SHP77 (cell line): ENCODE data around the gene STX10.
A peak's percentile ranks its signal among the peaks of the same experiment; 100 is the strongest.
"Not testable (repeated sequence)": the region's sequence is repeated elsewhere in the genome, so short reads cannot be mapped to it uniquely, and the experiment has no call there.

Experiments
- DNase-seq, 2 experiments: peaks; one replicate each; lab custom pipeline; 2025; lab: John Stamatoyannopoulos, UW

The STX10 gene, protein sequence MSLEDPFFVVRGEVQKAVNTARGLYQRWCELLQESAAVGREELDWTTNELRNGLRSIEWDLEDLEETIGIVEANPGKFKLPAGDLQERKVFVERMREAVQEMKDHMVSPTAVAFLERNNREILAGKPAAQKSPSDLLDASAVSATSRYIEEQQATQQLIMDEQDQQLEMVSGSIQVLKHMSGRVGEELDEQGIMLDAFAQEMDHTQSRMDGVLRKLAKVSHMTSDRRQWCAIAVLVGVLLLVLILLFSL

DNA sequence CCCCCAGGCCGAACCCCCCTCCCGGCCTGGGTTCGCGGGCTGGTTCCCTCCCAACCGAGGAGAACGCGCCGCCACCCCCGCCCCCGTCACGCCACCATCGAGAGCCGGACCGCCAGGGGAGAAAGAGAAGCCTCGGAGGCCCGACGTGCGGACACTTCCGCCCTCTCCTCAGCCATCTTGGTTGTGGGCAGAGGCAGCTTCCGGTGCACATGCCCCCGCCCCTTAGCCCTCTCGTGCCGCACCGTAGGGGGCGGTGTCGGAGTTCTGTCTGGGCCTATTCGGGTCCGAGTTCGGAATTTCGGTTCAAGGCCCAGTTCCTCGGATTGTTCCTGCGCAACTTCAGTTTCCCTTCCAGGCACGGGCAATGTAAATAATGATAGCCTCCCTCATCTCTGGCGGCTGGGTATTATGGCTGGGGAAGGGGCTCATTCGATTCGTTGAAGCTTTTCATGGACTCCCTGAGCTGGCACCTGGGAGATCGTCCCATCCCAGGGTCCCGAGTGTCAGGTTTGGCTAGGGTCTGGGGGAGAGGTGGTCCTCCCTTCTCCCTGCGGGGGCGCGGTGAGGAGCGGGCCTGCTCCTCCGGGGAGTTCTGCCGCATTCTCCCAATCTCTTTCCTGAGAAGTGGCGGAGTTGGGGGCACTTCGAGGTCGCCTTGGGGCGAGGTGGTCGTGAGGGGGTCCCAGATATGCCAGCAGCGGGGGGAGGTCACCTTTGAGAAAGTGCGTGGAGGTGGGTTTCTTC is at the start of gene STX10, which contains the start of gene IER2:
Gene STX10, minus strand, starts transcription at position 189 of the 744 bp plus-strand sequence. CDS start 202 bp downstream, outside the sequence.
Gene IER2, plus strand, starts transcription at position 225 of the 744 bp plus-strand sequence. CDS start 2,776 bp downstream, outside the sequence.
- peak; percentile 90 for DNase-seq

DNA sequence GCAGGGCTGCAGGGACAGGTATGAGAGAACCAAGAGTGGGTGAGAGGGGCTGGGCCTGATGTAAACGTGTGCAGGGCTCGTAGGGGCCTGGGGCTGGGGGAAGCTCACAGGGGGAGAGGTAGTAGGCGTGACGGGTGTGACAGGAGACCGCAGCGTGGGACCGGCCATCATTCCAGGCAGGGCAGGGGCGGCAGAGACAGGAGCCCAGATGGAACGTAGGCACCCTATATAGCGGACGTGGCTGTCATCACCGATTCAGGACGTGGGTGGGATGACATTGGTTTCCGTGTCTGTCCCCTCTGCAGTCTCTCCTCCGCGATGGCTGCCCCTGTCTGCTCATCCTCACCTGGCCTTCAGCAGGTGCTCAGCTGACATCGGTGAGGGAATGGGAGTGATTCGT is 48.5 kb upstream of the STX10 start:
- no peak for DNase-seq

- peak in 1 of 2 experiments; percentile 48 for DNase-seq
Measured at GRCh38 chr19:13195678-13196077, 45.5 kb upstream of the STX10 start.

DNA sequence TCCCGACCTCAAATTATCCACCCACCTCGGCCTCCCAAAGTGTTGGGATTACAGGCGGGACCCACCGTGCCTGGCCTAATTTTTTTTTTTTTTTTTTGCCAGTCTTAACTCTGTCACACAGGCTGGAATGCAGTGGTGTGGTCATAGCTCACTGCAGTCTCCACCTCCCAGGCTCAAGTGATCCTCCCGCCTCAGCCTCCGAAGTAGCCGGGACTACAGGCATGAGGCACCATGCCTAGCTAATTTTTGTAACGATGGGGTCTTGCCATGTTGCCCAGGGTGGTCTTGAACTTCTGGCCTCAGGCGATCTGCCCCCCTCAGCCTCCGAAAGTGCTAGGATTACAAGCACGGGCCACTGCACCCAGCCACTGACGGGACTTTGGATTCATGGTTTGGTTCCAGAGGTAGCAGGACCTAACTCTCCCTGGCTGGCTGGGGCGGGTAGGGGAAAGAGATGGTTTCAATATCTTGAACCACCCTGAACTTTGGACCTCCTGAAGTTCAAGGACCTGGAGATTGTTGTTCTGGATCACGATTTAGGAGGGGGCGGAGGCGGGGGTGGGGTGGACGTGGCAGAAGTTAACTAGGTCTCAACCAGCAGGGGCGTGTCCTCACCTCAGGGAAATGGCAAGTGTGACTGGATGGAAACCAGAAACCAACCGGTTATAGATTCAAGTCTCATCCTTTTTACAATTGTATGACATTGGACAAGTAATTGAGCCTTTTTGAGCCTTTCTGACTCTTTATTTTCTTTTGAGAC is 40.8 kb upstream of the STX10 start:
- DNase-seq, result no peak

DNA sequence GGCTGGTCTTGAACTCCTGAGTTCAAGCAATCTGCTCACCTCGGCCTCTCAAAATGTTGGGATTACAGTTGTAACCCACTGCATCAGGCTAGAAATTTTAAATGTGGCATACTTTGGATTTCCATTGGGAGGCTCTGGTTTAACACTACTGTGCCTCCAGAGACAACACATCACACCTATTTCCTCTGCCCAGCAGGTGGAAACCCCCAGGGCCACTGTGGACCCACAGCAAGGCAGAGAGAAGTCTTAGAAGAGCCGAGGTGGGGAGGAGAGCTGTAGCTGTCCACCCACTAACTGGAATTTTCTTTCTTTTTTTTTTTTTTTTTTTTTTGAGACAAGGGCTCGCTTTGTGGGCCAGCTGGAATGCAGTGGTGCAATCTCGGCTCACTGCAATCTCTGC is 39.4 kb upstream of the STX10 start:
- no peak for DNase-seq

- DNase-seq, result no peak
Measured at GRCh38 chr19:13187419-13187818, 37.2 kb upstream of the STX10 start.

DNA sequence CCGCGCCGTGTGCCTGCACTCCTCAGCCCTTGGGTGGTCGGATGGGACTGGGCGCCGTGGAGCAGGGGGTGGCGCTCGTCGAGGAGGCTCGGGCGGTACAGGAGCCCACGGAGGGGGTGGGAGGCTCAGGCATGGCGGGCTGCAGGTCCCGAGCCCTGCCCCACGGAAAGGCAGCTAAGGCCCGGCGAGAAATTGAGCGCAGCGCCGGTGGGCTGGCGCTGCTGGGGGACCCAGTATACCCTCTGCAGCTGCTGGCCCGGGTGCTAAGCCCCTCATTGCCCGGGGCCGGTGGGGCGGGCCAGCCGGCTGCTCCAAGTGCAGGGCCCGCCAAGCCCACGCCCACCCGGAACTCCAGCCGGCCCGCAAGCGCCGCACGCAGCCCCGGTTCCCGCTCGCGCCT is 36.5 kb upstream of the STX10 start:
- not testable (repeated sequence) for DNase-seq

GRCh38 chr19:13185763-13186657 is 35.8 kb upstream of the STX10 start:
- not testable (repeated sequence) for DNase-seq

GRCh38 chr19:13184926-13185325 is 34.8 kb upstream of the STX10 start:
- not testable (repeated sequence) for DNase-seq

DNA sequence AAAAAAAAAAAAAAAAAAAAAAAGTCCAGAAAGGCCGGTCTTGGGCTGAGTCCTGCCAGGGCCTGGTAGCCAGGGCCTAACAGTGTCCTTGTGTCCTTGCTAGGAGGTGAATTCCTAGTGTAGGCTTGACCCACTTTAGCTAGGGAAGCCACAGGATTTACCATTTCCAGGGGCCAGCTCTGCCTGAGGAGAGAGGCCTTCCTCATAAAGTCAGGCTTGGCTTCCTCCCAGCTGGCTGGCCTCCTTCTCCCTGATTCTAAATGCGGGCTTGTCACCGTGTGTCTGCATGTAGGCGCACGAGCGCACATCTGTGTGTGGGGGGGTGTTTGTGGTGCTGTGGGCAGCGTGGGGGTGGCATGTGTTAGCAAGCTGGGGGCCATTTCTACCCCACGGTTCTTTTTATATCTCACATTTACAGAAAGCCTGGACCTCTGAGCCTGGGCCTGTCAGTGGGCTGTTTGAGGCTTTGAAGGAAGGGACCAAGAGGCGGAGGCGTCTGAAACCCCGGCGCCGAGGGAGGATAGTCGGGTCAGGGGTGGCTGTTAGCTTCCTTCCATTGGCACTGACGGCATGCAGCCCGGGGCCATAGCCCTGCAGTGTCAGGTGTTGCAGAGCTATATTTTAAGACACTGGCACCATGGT is 31.7 kb upstream of the STX10 start:
- DNase-seq, result peak in 1 of 2 experiments; percentile 17

DNA sequence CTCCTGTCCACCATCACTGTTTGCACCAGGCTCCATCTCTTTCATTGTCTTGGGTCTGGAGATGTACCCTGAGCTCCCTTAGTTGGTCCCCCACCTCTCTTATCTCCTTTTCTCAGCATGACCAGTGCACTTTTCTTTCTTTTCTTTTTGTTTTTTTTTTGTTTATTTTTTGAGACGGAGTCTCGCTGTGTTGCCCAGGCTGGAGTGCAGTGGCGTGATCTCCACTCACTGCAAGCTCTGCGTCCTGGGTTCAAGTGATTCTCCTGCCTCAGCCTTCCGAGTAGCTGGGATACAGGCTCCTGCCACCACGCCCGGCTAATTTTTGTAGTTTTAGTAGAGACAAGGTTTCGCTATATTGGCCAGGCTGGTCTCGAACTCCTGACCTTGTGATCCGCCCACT is 28.1 kb upstream of the STX10 start:
- not testable (repeated sequence) for DNase-seq

GRCh38 chr19:13177584-13177983 is 27.4 kb upstream of the STX10 start:
- DNase-seq, result not testable (repeated sequence)

DNA sequence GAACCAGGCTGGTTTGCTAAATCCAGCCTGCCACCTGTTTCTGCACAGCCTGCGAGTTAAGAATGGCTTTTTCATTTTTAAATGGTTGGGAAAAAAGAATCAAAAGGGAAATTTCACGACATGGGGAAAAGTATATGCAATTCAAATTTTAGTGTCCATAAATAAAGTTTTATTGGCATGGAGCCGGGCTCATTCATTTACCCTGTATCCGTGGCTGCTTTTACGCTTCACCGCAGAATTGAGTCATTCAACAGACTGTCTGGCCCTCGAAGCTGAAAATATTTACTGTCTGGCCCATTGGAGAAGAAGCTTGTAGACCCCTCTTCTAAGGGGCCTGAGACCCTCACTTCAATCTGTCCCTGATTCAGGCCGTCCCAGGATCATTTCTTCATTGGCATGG is 26.2 kb upstream of the STX10 start:
- DNase-seq, result no peak

GRCh38 chr19:13173139-13173737 is 23.1 kb upstream of the STX10 start:
- no peak for DNase-seq

DNA sequence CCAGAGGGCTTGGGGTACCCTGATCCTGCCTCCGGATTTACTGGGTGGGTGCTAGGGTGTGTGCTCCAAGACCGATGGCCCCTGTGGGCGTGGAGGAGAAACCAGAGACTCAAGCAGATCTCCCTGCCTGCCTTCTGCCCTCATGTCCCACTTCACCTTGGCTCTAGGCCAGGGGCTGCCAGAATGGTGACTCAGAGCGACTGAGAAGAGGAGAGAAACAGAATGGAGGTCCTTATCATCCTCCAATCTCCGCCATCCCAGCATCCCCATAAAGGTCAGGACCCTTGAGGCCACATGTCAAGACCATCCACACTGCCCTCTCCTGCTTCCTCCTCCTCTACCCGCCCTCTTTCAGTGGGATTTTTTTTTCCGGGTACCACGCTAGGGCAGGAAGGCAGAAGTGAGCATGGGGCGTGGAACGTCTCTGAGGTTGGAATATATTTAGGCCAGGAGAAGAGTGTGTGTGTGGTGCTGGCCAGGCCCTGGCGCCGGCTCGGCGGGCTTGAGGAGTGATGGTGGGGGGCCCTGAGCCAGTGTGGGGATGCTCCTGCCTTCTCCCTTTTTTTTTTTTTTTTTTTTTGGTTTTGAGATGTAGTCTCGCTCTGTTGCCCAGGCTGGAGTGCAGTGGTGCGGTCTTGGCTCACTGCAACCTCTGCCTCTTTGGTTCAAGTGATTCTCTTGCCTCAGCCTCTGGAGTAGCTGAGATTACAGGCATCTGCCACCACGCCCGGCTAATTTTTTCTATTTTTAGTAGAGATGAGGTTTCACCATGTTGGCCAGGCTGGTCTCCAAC is 22.4 kb upstream of the STX10 start:
- peak; percentile 34 to 42 for DNase-seq

GRCh38 chr19:13171146-13171545 is 21.0 kb upstream of the STX10 start:
- DNase-seq, result no peak

DNA sequence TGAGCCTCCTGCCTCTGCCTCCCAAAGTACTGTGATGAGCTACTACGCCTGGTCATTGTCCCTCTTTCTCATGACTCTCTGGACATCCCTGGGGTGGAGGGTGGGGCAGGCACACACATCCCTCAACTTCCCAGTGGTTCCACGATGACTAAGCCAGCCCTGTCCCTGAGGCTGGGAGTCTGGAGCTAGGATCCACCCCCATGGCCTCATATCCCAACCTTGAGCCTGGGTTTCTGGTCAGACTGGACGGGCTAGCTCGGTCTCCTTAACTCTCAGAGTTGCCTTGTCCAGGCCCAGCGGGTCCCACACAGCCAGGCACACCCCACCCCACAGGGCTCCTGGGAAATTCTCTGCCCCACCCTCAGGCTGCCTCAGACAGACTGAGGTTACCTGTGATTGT is 19.6 kb upstream of the STX10 start:
- DNase-seq, result no peak

DNA sequence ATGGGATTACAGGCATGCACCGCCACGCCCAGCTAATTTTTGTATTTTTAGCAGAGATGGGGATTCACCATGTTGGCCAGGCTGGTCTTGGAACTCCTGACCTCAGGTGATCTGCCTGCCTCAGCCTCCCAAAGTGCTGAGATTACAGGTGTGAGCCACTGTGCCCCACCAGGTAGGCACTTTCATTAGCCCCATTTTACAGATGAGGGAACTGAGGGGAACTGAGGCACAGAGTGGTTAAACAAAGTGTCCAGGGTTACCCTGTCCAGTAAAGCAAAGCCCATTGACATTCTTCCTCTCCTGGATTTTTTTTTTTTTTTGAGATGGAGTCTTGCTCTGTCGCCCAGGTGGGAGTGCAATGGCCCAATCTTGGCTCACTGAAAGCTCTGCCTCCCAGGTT is 16.0 kb upstream of the STX10 start:
- not testable (repeated sequence) for DNase-seq

GRCh38 chr19:13165162-13165997 is 15.2 kb upstream of the STX10 start:
- DNase-seq, result no peak
